HCT116 (cell line): ENCODE data around the gene ORC5. TPM values are rescaled to one million over a fixed set of nuclear protein-coding genes. Genes with fewer than 3 reads are reported as not detected.

ENCODE experiments used
- ATAC-seq: fragments of 200-7000 bp; cut with Tn5 transposase; 2 replicates; pipeline ENCODE4 v1.9.1; 2020; ENCODE audit warnings: mild to moderate bottlenecking, moderate library complexity
- BruUV-seq: library from RNA; stranded (reverse); fragments of 400-500 nt; replicated peaks from 2 replicates; lab custom pipeline; 2021; lab: Mats Ljungman, UMichigan
- CTCF ChIA-PET: fragments of 300-600 bp; sonication (Branson Sonifier 250); formaldehyde crosslinking; loops from one replicate; lab custom pipeline; 2021; ENCODE audit warnings: antibody characterized with exemption; lab: Charles Lee
- POLR2A ChIA-PET: fragments of 300-600, 350-600 bp; sonication (Branson Sonifier 250); formaldehyde crosslinking; loops from one replicate; lab custom pipeline; 2021; ENCODE audit warnings: antibody characterized with exemption; lab: Charles Lee
- RAD21 ChIA-PET, 2 experiments: fragments of 300-600 bp; sonication (Branson Sonifier 250); formaldehyde crosslinking; loops; one replicate each; lab custom pipeline; 2023; ENCODE audit warnings: low total read pairs in 2 of 2; ENCODE audit not compliant: uncharacterized antibody in 2 of 2, unreplicated experiment in 2 of 2, low non-redundant PET in 1 of 2; lab: Charles Lee
- DNase-seq: peaks from one replicate; pipeline ENCODE4 v3.0.0-alpha.2; 2010; ENCODE audit warnings: low read depth, low spot score
- H2AFZ ChIP-seq: fragments of 200-600 bp; shearing (Covaris generic), sonication (generic); 2 replicates; pipeline ENCODE4 v1.6.1; 2017; ENCODE audit warnings: low read depth, mixed run types, mixed read lengths, antibody characterized with exemption, low read length; ENCODE audit not compliant: poor library complexity, severe bottlenecking
- H3K27ac ChIP-seq: 2 replicates; pipeline ENCODE4 v1.5.1; 2012; ENCODE audit warnings: low read depth, low read length
- H3K27me3 ChIP-seq: fragments of 200-600 bp; sonication (generic); 2 replicates; pipeline ENCODE4 v1.6.1; 2016; ENCODE audit warnings: mixed run types, low read length, mixed read lengths; ENCODE audit not compliant: insufficient read depth
- H3K36me3 ChIP-seq, 2 experiments: fragments of 200-500 bp in 1 of 2; fragments of 200-600 bp in 1 of 2; sonication (Bioruptor generic) in 1 of 2; sonication (generic) in 1 of 2; 2 replicates each; pipeline versions ENCODE4 v1.5.1 to v1.6.1; 2014 to 2016; ENCODE audit warnings: low read length in 2 of 2, inconsistent platforms in 1 of 2, mixed read lengths in 1 of 2, mixed run types in 1 of 2; ENCODE audit not compliant: insufficient read depth in 2 of 2, control insufficient read depth in 1 of 2
- H3K4me1 ChIP-seq, 2 experiments: fragments of 200-600 bp in 1 of 2; sonication (generic) in 1 of 2; 2 replicates each; pipeline versions ENCODE4 v1.5.1 to v1.6.1; 2012 to 2017; ENCODE audit warnings: low read length in 2 of 2, inconsistent platforms in 1 of 2, mild to moderate bottlenecking in 1 of 2, mixed read lengths in 1 of 2, mixed run types in 1 of 2, moderate library complexity in 1 of 2; ENCODE audit not compliant: insufficient read depth in 2 of 2, control insufficient read depth in 1 of 2
- H3K4me2 ChIP-seq: fragments of 200-600 bp; sonication (generic); 2 replicates; pipeline ENCODE4 v1.6.1; 2017; ENCODE audit warnings: mixed run types, low read length, mixed read lengths
- H3K4me3 ChIP-seq, 2 experiments: fragments of 200-600 bp in 1 of 2; sonication (generic) in 1 of 2; replicated peaks in 1 of 2; 2 replicates each; pipeline ENCODE4 v1.5.1; 2011 to 2016; ENCODE audit warnings: low read length in 2 of 2, control low read depth in 1 of 2, low read depth in 1 of 2, mild to moderate bottlenecking in 1 of 2, mixed read lengths in 1 of 2, mixed run types in 1 of 2
- H3K79me2 ChIP-seq: fragments of 200-600 bp; sonication (generic); 2 replicates; pipeline ENCODE4 v1.6.1; 2017; ENCODE audit warnings: mild to moderate bottlenecking, mixed run types, low read length, moderate library complexity, mixed read lengths; ENCODE audit not compliant: insufficient read depth
- H3K9ac ChIP-seq: fragments of 200-600 bp; sonication (generic); 2 replicates; pipeline ENCODE4 v1.6.1; 2016; ENCODE audit warnings: low read length, mixed read lengths
- H3K9me2 ChIP-seq: fragments of 200-600 bp; sonication (generic), shearing (Covaris generic); 2 replicates; pipeline ENCODE4 v1.6.1; 2017; ENCODE audit warnings: mixed run types, mild to moderate bottlenecking, moderate library complexity; ENCODE audit not compliant: insufficient read depth
- H3K9me3 ChIP-seq, 2 experiments: fragments of 200-500 bp in 1 of 2; fragments of 200-600 bp in 1 of 2; sonication (Bioruptor generic) in 1 of 2; sonication (generic) in 1 of 2; 2 replicates each; pipeline ENCODE4 v1.6.1; 2014 to 2017; ENCODE audit warnings: low read length in 2 of 2, mixed read lengths in 2 of 2, inconsistent platforms in 1 of 2, low read depth in 1 of 2, mild to moderate bottlenecking in 1 of 2, mixed run types in 1 of 2, moderate library complexity in 1 of 2; ENCODE audit not compliant: control insufficient read depth in 1 of 2, insufficient read depth in 1 of 2
- H4K20me1 ChIP-seq: fragments of 200-600 bp; sonication (generic), shearing (Covaris generic); 2 replicates; pipeline ENCODE4 v1.6.1; 2017; ENCODE audit warnings: mixed run types, mild to moderate bottlenecking, moderate library complexity; ENCODE audit not compliant: insufficient read depth
- ATF3 ChIP-seq: IDR thresholded peaks from 2 replicates; pipeline ENCODE4 v1.6.1; 2012
- CBX3 ChIP-seq: IDR thresholded peaks from 2 replicates; pipeline ENCODE4 v1.6.1; 2012; ENCODE audit warnings: low read depth
- EGR1 ChIP-seq: IDR thresholded peaks from 2 replicates; pipeline ENCODE4 v1.6.1; 2012; ENCODE audit warnings: low read depth
- ELF1 ChIP-seq: IDR thresholded peaks from 2 replicates; pipeline ENCODE4 v1.6.1; 2012; ENCODE audit warnings: low read depth, borderline replicate concordance
- EZH2 ChIP-seq: fragments of 200-600 bp; sonication (generic); IDR thresholded peaks from 2 replicates; pipeline ENCODE4 v1.6.1; 2017; ENCODE audit warnings: antibody characterized with exemption, mixed run types
- FOSL1 ChIP-seq: IDR thresholded peaks from 2 replicates; pipeline ENCODE4 v1.6.1; 2012; ENCODE audit warnings: low read depth
- JUND ChIP-seq: IDR thresholded peaks from 2 replicates; pipeline ENCODE4 v1.6.1; 2012
- RAD21 ChIP-seq: IDR thresholded peaks from 2 replicates; pipeline ENCODE4 v1.6.1; 2012; ENCODE audit warnings: low read depth, mild to moderate bottlenecking
- SIN3A ChIP-seq: IDR thresholded peaks from 2 replicates; pipeline ENCODE4 v1.6.1; 2012; ENCODE audit warnings: low read depth
- SP1 ChIP-seq: IDR thresholded peaks from 2 replicates; pipeline ENCODE4 v1.6.1; 2012; ENCODE audit warnings: low read depth
- SRF ChIP-seq: IDR thresholded peaks from 2 replicates; pipeline ENCODE4 v1.6.1; 2012; ENCODE audit warnings: low read depth
- TCF7L2 ChIP-seq: IDR thresholded peaks from 2 replicates; pipeline ENCODE4 v1.7.0; 2011; ENCODE audit warnings: borderline replicate concordance, inconsistent platforms; ENCODE audit not compliant: insufficient read depth, insufficient read length; ENCODE audit errors: extremely low read depth
- YY1 ChIP-seq: IDR thresholded peaks from 2 replicates; pipeline ENCODE4 v1.6.1; 2011; ENCODE audit warnings: low read length, low read depth, moderate library complexity, mild to moderate bottlenecking; ENCODE audit not compliant: insufficient replicate concordance; ENCODE audit errors: extremely low read depth
- ZFX ChIP-seq: fragments of 450-650 bp; IDR thresholded peaks from 2 replicates; pipeline ENCODE4 v1.6.1; 2017
- ZNF274 ChIP-seq: fragments of 200-500 bp; sonication (Bioruptor generic); IDR thresholded peaks from 2 replicates; pipeline ENCODE4 v1.6.1; 2014; ENCODE audit warnings: mild to moderate bottlenecking, low read depth, low read length, inconsistent platforms
- intact Hi-C: fragments of 100-400 bp; cut with micrococcal nuclease; formaldehyde crosslinking; loops from 2 replicates; pipeline ENCODE4 v1.10.0; 2022
- total RNA-seq: library from RNA; stranded (reverse); gene quantifications from one replicate; pipeline ENCODE4 v1.2.1, GENCODE V29; 2021; ENCODE audit not compliant: unreplicated experiment
- TF ChIP-seq, protein P1 (sequence below), 3 experiments: fragments of 200-600 bp in 1 of 3; sonication (generic) in 1 of 3; IDR thresholded peaks in 2 of 3; conservative IDR thresholded peaks in 1 of 3; 2 replicates each; pipeline ENCODE4 v1.5.1; 2012 to 2017; ENCODE audit warnings: low read depth in 2 of 3, low read length in 2 of 3, antibody characterized with exemption in 1 of 3, borderline replicate concordance in 1 of 3, control low read depth in 1 of 3, mild to moderate bottlenecking in 1 of 3, mixed read lengths in 1 of 3, mixed run types in 1 of 3, moderate library complexity in 1 of 3; ENCODE audit not compliant: insufficient read depth in 1 of 3
- TF ChIP-seq, protein P2 (sequence below): IDR thresholded peaks from 2 replicates; pipeline ENCODE4 v1.6.1; 2011; ENCODE audit warnings: mild to moderate bottlenecking, low read length, moderate library complexity; ENCODE audit not compliant: insufficient replicate concordance; ENCODE audit errors: extremely low read depth

ORC5 gene
- total RNA-seq, 1 experiment from 2014 or later: 30.2 TPM

DNA sequence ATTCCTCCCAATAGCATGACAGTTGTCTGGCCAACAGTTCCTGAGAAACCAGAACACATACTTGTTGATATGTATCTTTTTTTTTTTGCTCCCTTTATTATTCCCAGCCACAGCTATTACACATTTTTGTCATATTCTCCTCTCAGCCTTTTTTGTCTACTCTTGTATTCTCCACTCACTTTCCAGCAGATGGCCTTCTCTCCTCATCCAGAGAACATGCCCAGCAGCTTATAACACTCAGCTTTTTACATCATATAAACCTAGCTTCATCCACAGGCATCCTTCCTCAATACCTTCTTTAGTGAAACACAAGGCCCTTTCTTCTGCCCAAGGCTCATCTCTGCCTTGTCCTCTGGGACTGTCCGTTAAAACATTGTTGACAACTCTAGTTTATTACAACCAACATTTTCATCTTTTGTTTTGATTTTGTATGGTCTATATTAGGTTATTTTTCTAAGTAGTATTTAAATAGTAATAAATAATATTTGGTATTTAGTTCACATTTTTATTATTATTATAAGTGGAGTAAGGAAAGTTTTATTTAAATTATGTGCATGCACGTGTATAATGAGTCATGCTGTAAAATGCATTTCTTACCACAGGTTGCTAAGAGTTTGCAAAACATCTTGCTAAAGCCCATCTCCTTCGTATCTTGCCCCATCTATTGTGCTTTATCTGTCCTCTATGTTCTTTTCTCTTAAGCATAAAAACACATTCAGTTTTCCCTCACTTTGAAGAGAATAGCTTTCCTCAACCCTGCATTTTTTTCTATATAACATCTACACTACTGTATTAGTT is 101.5 kb downstream of the ORC5 start:
- no peak overlapping the region for H3K9ac ChIP-seq
- H3K9me2 ChIP-seq: no peaks in the 10 kb centered on the region
- RAD21 ChIA-PET: no interaction called here
- no peaks in the 10 kb centered on the region for H3K9me3 ChIP-seq
- H3K79me2 ChIP-seq: no peaks in the 10 kb centered on the region
- no peak overlapping the region for H3K4me2 ChIP-seq
- H3K4me1 ChIP-seq: no peaks in the 10 kb centered on the region
- no peak overlapping the region for H3K27ac ChIP-seq
- no peak overlapping the region for H2AFZ ChIP-seq
- POLR2A ChIA-PET: no interaction called here
- DNase-seq (no peak), ATAC-seq (peak; percentile 46; the same call in 1 of the 2 replicates)
- no peaks in the 10 kb centered on the region for H4K20me1 ChIP-seq
- intact Hi-C loops: no loop called here
- no peak overlapping the region for H3K4me3 ChIP-seq
- CTCF ChIA-PET: interaction anchor here (1.1 kb wide), 1 partner anchor 812 kb away, joined by 4 read pairs; no protein-coding TSS in a partner anchor
- peaks cover 30% of the 10 kb centered on the region; the same call in 1 of the 2 replicates for H3K27me3 ChIP-seq
- TF ChIP-seq ZFX (no peak), RAD21 (peak; percentile 40)
- H3K36me3 ChIP-seq: no peaks in the 10 kb centered on the region
- BruUV-seq: no TSS peak

- BruUV-seq: no TSS peak
- Histone ChIP-seq H3K9ac (no peak overlapping the region), H3K27ac (no peak overlapping the region), H2AFZ (no peak overlapping the region), H3K4me1 (no peaks in the 10 kb centered on the region), H3K4me3 (no peak overlapping the region), H3K36me3 (no peaks in the 10 kb centered on the region), H3K9me2 (no peaks in the 10 kb centered on the region), H4K20me1 (no peaks in the 10 kb centered on the region), H3K27me3 (peaks cover 24% of the 10 kb centered on the region), H3K4me2 (no peak overlapping the region), H3K9me3 (no peaks in the 10 kb centered on the region), H3K79me2 (no peaks in the 10 kb centered on the region)
- ChIA-PET RAD21 (no interaction called here), POLR2A (no interaction called here), CTCF (no interaction called here)
- no peak for DNase-seq
- no peak for ATAC-seq
- intact Hi-C loops: no loop called here
- TF ChIP-seq, protein P1, sequence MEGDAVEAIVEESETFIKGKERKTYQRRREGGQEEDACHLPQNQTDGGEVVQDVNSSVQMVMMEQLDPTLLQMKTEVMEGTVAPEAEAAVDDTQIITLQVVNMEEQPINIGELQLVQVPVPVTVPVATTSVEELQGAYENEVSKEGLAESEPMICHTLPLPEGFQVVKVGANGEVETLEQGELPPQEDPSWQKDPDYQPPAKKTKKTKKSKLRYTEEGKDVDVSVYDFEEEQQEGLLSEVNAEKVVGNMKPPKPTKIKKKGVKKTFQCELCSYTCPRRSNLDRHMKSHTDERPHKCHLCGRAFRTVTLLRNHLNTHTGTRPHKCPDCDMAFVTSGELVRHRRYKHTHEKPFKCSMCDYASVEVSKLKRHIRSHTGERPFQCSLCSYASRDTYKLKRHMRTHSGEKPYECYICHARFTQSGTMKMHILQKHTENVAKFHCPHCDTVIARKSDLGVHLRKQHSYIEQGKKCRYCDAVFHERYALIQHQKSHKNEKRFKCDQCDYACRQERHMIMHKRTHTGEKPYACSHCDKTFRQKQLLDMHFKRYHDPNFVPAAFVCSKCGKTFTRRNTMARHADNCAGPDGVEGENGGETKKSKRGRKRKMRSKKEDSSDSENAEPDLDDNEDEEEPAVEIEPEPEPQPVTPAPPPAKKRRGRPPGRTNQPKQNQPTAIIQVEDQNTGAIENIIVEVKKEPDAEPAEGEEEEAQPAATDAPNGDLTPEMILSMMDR (IDR thresholded peaks at IDR 0.05 in 2 of 3, conservative IDR thresholded peaks at IDR 0.05 in 1 of 3; ENCODE audit: borderline replicate concordance in 1 of 3, insufficient read depth in 1 of 3, low read depth in 2 of 3, low read length in 2 of 3): no peak
- TF ChIP-seq FOSL1 (no peak), ATF3 (no peak), EZH2 (no peak), ELF1 (no peak), CBX3 (no peak), SP1 (no peak), YY1 (no peak), ZNF274 (no peak), SIN3A (no peak), SRF (no peak), JUND (no peak), EGR1 (no peak), TCF7L2 (no peak)
- TF ChIP-seq, protein P2, sequence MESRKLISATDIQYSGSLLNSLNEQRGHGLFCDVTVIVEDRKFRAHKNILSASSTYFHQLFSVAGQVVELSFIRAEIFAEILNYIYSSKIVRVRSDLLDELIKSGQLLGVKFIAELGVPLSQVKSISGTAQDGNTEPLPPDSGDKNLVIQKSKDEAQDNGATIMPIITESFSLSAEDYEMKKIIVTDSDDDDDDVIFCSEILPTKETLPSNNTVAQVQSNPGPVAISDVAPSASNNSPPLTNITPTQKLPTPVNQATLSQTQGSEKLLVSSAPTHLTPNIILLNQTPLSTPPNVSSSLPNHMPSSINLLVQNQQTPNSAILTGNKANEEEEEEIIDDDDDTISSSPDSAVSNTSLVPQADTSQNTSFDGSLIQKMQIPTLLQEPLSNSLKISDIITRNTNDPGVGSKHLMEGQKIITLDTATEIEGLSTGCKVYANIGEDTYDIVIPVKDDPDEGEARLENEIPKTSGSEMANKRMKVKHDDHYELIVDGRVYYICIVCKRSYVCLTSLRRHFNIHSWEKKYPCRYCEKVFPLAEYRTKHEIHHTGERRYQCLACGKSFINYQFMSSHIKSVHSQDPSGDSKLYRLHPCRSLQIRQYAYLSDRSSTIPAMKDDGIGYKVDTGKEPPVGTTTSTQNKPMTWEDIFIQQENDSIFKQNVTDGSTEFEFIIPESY: no peak
Observed at GRCh38 chr7:104098890-104099289, 108.9 kb downstream of the ORC5 start.
